ENCODE measurements around the gene TMEM59L. TPM values are rescaled to one million over a fixed set of nuclear protein-coding genes. Genes with fewer than 3 reads are reported as not detected.

The TMEM59L gene
- total and polyA plus RNA-seq, 9 of the 15 experiments (the other 6 are each of a cell fraction or from before 2014, with no cell fraction given), result 0.37 TPM; not detected in 8

DNA sequence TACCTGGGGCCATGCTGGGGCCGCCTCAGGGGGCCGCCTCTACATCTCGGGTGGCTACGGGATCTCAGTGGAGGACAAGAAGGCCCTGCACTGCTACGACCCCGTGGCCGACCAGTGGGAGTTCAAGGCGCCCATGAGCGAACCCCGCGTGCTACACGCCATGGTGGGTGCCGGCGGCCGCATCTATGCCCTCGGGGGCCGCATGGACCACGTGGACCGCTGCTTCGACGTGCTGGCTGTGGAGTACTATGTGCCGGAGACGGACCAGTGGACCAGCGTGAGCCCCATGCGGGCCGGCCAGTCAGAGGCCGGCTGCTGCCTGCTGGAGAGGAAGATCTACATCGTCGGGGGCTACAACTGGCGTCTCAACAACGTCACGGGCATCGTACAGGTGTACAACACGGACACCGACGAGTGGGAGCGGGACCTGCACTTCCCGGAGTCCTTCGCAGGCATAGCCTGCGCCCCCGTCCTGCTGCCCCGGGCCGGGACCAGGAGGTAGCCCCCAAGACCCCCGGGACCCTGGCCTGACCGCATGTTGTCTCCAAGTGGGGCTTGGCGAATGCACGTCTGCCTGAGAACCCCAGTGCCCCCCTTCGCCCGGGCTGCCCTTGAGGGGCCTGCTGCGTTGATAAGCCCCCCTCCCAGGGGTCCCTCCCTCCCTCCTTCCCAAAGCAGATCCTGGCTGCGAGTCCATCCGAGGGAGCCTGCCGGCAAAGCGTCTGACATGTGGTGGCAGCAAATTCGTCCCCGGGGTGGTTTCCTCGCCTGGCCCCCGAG is 56.3 kb downstream of the TMEM59L start:
- H3K27me3 ChIP-seq (ENCODE audit: control insufficient read depth in 2 of 2, insufficient read depth in 2 of 2, low read length in 2 of 2), result no peaks in the 10 kb centered on the region
- POLR2A ChIA-PET, result interaction anchor here (0.8 kb wide), 1 partner anchor 23 kb away, joined by 8 read pairs; no protein-coding TSS in a partner anchor
- H3K4me1 ChIP-seq (replicated peaks in 1 of 2; ENCODE audit: control insufficient read depth in 2 of 2, insufficient read depth in 2 of 2, low read length in 2 of 2), result peaks cover 0 to 20% of the 10 kb centered on the region in 2 experiments; a peak in 2 of 5 replicates
- H3K27ac ChIP-seq (ENCODE audit: extremely low read depth, low read depth, low read length), result no peak overlapping the region
- no peak overlapping the region for H3K9ac ChIP-seq (ENCODE audit: insufficient read depth in 1 of 2, low read depth in 2 of 2, low read length in 2 of 2)
- TF ChIP-seq RBM25 (IDR thresholded peaks at IDR 0.05; ENCODE audit: low read depth, low read length, severe bottlenecking) (no peak), NR1H2 (CRISPR knock-in tag; IDR thresholded peaks at IDR 0.05) (no peak), EWSR1 (IDR thresholded peaks at IDR 0.05; ENCODE audit: borderline replicate concordance, low read depth, partially characterized antibody) (no peak), NRF1 (conservative IDR thresholded peaks at IDR 0.05 in 1 of 2, IDR thresholded peaks at IDR 0.05 in 1 of 2) (no peak), POLR3A (IDR thresholded peaks at IDR 0.05; ENCODE audit: borderline replicate concordance, extremely low read depth, insufficient read depth, insufficient read length) (no peak), IFI16 (CRISPR knock-in tag; IDR thresholded peaks at IDR 0.05) (no peak)
- in situ Hi-C loops (cut with MboI), result no loop called here
- no TSS peak for BruUV-seq (replicated peaks)
- ATAC-seq (no peak), FAIRE-seq (no peak), DNase-seq (ENCODE audit: extremely low read depth in 1 of 4, low spot score in 3 of 4) (no peak)
- H3K9me3 ChIP-seq (replicated peaks; ENCODE audit: control insufficient read depth, insufficient read depth, low read depth, low read length), result no peaks in the 10 kb centered on the region
- WGBS (ENCODE audit: insufficient coverage, low coverage, missing lambda C conversion rate), result 96% methylated on average over 26 of the region's 58 CpGs
- no peak overlapping the region for H3K4me2 ChIP-seq (ENCODE audit: insufficient read depth, low read length)
- no peak overlapping the region for H2AFZ ChIP-seq (ENCODE audit: low read depth, low read length)
- H3K9me1 ChIP-seq (ENCODE audit: control insufficient read depth, insufficient read depth, low read length), result no peaks in the 10 kb centered on the region
- H3K36me3 ChIP-seq (ENCODE audit: control insufficient read depth, insufficient read depth, low read length), result peaks cover 20% of the 10 kb centered on the region; the same call in 1 of the 3 replicates
- H4K20me1 ChIP-seq (replicated peaks; ENCODE audit: control insufficient read depth, insufficient read depth, low read length), result no peaks in the 10 kb centered on the region
- no peak overlapping the region for H3K4me3 ChIP-seq
- no peaks in the 10 kb centered on the region for H3K79me2 ChIP-seq (ENCODE audit: control insufficient read depth, insufficient read depth, low read length)
- intact Hi-C loops (cut with micrococcal nuclease), result no loop called here
- CTCF ChIA-PET (ENCODE audit: low intra/inter-chr PET ratio), result no interaction called here
